Measurements from ENCODE around the gene RIPOR2.

Gene RIPOR2

DNA sequence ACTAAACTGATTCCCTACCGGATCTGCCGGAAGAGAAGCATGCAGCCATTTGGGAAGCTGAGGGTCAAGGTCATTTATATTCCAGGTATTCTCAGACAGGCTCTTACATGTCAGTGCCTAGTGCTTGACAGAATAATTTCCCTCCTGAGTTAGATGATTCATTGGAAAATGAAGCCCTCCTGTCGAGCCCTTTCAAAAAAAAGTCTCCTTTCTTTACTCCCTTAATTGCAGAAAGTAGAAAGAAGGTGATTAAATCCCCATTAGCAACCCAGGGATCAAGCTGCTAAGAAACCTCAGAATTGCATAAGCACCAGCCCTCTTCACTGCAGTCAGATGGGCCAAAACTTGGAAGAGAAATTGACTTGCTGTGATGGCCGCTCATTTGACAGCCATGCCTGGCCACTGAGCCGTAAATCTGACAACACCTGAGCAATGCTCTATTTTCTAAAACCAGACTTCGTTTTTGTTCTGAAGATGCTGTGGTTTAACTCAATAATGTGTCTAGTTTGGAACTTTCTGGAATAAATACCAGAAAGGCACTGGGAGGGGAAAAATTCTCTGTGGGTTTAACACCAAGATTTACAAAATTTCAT is 76.1 kb downstream of the RIPOR2 start:
- Histone ChIP-seq H3K27me3 (no peaks in the 10 kb centered on the region), H3K4me1 (no peaks in the 10 kb centered on the region), H3K36me3 (no peaks in the 10 kb centered on the region), H3K9me3 (no peaks in the 10 kb centered on the region), H3K4me3 (ENCODE audit: low read depth, low read length) (no peak overlapping the region)
- no peak for DNase-seq
- TF ChIP-seq, protein P1, sequence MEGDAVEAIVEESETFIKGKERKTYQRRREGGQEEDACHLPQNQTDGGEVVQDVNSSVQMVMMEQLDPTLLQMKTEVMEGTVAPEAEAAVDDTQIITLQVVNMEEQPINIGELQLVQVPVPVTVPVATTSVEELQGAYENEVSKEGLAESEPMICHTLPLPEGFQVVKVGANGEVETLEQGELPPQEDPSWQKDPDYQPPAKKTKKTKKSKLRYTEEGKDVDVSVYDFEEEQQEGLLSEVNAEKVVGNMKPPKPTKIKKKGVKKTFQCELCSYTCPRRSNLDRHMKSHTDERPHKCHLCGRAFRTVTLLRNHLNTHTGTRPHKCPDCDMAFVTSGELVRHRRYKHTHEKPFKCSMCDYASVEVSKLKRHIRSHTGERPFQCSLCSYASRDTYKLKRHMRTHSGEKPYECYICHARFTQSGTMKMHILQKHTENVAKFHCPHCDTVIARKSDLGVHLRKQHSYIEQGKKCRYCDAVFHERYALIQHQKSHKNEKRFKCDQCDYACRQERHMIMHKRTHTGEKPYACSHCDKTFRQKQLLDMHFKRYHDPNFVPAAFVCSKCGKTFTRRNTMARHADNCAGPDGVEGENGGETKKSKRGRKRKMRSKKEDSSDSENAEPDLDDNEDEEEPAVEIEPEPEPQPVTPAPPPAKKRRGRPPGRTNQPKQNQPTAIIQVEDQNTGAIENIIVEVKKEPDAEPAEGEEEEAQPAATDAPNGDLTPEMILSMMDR (IDR thresholded peaks at IDR 0.05; ENCODE audit: low read depth, low read length): no peak

DNA sequence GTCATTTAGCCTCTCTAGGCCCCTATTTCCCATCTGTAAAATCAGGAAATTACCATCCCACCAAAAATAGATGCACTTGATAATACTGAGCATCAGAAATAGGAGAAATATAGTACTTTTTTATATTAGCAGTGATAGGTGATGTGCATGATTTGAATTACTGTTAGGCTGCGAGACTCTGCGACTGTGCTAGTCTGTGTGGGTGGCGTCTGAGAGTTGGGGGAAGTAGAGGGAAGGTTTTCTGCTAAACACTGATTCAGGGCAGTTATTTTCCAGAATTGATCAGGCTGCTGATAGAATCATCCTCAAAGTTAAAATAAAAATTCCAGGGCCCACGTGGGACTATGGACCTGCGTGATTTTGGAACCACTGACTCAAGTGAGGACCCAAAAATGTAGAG is 76.6 kb downstream of the RIPOR2 start:
- Histone ChIP-seq H3K4me1 (no peaks in the 10 kb centered on the region), H3K9me3 (no peaks in the 10 kb centered on the region), H3K4me3 (ENCODE audit: low read depth, low read length) (no peak overlapping the region), H3K36me3 (no peaks in the 10 kb centered on the region), H3K27me3 (no peaks in the 10 kb centered on the region)
- DNase-seq: no peak
- TF ChIP-seq, protein P1 (IDR thresholded peaks at IDR 0.05; ENCODE audit: low read depth, low read length): no peak

DNA sequence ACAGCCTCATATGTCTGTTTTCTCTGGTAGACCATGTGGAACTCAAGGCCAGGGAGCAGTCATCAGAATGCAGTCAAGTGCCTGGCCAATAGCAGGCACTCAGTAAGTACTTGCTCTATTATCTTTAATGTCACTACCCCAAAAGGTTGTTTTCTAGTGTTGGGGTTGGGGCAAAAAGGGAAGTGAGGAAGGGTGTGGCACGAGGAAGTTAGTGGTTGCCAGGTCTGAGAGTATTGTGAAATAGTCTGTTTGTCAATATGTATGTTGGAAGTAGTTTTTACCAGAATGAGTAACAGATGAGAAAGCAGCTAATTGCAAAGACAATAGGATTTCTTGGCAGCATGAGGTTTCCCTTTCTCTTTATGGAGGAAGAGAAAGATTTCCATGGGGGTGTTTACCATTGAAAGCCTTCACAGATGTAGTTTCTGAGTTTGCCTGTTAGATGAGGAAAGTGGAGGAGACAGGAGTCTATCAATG is 77.5 kb downstream of the RIPOR2 start:
- no peaks in the 10 kb centered on the region for H3K36me3 ChIP-seq
- H3K27me3 ChIP-seq: no peaks in the 10 kb centered on the region
- no peaks in the 10 kb centered on the region for H3K9me3 ChIP-seq
- H3K4me3 ChIP-seq (ENCODE audit: low read depth, low read length): no peak overlapping the region
- DNase-seq: no peak
- TF ChIP-seq, protein P1 (IDR thresholded peaks at IDR 0.05; ENCODE audit: low read depth, low read length): no peak
- no peaks in the 10 kb centered on the region for H3K4me1 ChIP-seq

DNA sequence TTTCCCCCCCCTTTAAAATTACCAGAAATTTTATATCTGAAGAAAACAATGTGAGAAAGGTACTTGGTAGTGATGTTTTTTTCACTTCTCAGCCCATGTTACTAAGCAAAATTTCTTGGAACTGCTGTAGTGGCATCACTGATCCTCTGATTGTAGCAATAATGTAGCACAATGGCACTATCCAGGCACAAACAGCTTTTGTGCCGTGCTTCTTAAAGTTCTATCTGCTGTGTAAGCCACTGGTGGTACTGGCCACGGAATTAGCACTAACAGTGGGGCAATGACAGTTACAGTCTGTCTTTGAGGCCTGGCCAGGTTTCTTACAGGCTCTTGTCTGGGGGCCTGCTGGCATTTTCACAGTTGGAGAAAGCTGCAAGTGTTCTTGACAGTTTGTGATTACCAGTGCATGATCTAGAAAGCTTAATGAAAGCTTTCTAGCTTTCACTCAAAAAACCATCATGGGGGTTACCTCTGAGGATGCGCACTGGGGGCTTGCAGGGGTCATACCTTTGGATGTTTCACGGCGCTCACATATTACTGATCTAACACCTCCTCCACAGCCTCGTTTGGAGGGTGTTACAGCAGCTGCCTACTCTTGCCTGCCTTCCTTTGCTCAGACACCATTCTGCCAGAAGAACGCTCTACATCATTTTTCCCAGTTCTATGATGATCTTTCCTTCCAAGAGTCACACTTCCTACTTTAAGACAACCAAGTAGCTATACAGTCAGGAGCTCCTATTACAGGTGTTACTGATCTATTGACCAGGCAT is 78.7 kb downstream of the RIPOR2 start:
- Histone ChIP-seq H3K9me3 (no peaks in the 10 kb centered on the region), H3K27me3 (no peaks in the 10 kb centered on the region), H3K36me3 (no peaks in the 10 kb centered on the region), H3K4me1 (no peaks in the 10 kb centered on the region), H3K4me3 (ENCODE audit: low read depth, low read length) (no peak overlapping the region)
- no peak for DNase-seq
- TF ChIP-seq, protein P1 (IDR thresholded peaks at IDR 0.05; ENCODE audit: low read depth, low read length): no peak

DNA sequence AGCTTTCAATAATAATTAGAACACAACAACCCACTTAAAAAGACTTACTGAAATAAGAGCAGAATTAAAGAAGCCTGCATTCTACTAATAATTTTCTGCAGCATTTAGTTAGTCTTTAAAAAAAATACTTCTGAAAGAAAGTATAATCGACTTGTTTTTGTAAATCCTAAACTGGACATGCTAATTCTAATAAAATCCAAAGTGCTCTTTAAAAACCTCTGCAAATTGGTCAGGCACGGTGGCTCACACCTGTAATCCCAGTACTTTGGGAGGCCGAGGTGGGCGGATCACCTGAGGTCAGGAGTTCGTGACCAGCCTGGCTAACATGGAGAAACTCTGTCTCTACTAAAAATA is 79.5 kb downstream of the RIPOR2 start:
- Histone ChIP-seq H3K27me3 (no peaks in the 10 kb centered on the region), H3K36me3 (no peaks in the 10 kb centered on the region), H3K9me3 (no peaks in the 10 kb centered on the region), H3K4me3 (ENCODE audit: low read depth, low read length) (no peak overlapping the region), H3K4me1 (no peaks in the 10 kb centered on the region)
- no peak for DNase-seq
- TF ChIP-seq, protein P1 (IDR thresholded peaks at IDR 0.05; ENCODE audit: low read depth, low read length): no peak

All from BE2C (cell line).